SK-N-SH (cell line): ENCODE measurements around the gene MRPL32. TPM values are rescaled to one million over a fixed set of nuclear protein-coding genes. Genes with fewer than 3 reads are reported as not detected.

Source experiments
- CTCF ChIA-PET: fragments of 300-600, 350-600 bp; formaldehyde crosslinking; extraction: SDS; loops from one replicate; lab custom pipeline; 2021; lab: Yijun Ruan, JAX
- POLR2A ChIA-PET: fragments of 350-600 bp; sonication (Branson Sonifier 250); formaldehyde crosslinking; extraction: SDS; loops from one replicate; lab custom pipeline; 2020; ENCODE audit warnings: antibody characterized with exemption, inconsistent platforms; lab: Yijun Ruan, JAX
- DNase-seq: peaks from one replicate; pipeline ENCODE4 v3.0.0; 2012
- H2AFZ ChIP-seq: fragments of 200-600 bp; sonication (generic); 2 replicates; pipeline ENCODE4 v1.8.1; 2016; ENCODE audit warnings: antibody characterized with exemption, mild to moderate bottlenecking, low read depth
- H3F3A ChIP-seq: fragments of 200-600 bp; sonication (generic); replicated peaks from 2 replicates; pipeline ENCODE3; 2016; ENCODE audit warnings: antibody characterized with exemption, mild to moderate bottlenecking; ENCODE audit not compliant: insufficient read depth
- H3K27ac ChIP-seq, 2 experiments: fragments of 200-500 bp in 1 of 2; fragments of 200-600 bp in 1 of 2; sonication (Bioruptor generic) in 1 of 2; sonication (generic), shearing (Covaris generic) in 1 of 2; 2 replicates each; pipeline versions ENCODE4 v1.5.1 to v1.6.1; 2014 to 2016; ENCODE audit warnings: low read depth in 2 of 2, inconsistent platforms in 1 of 2, low read length in 1 of 2, mild to moderate bottlenecking in 1 of 2, mixed read lengths in 1 of 2
- H3K27me3 ChIP-seq: fragments of 200-600 bp; sonication (generic), shearing (Covaris generic); 2 replicates; pipeline ENCODE4 v1.6.1; 2016; ENCODE audit warnings: mixed run types; ENCODE audit not compliant: insufficient read depth
- H3K36me3 ChIP-seq, 2 experiments: fragments of 200-500 bp in 1 of 2; fragments of 200-600 bp in 1 of 2; sonication (Bioruptor generic) in 1 of 2; sonication (generic) in 1 of 2; replicated peaks in 1 of 2; 2 replicates each; pipeline versions ENCODE3 to v1.5.1; 2014 to 2016; ENCODE audit warnings: low read length in 1 of 2, mild to moderate bottlenecking in 1 of 2; ENCODE audit not compliant: insufficient read depth in 2 of 2, control insufficient read depth in 1 of 2
- H3K4me1 ChIP-seq, 2 experiments: fragments of 200-500 bp in 1 of 2; fragments of 200-600 bp in 1 of 2; sonication (Bioruptor generic) in 1 of 2; sonication (generic), shearing (Covaris generic) in 1 of 2; 2 replicates each; pipeline versions ENCODE4 v1.5.1 to v1.6.1; 2014 to 2016; ENCODE audit warnings: low read depth in 1 of 2, low read length in 1 of 2, mixed run types in 1 of 2; ENCODE audit not compliant: insufficient read depth in 2 of 2, control insufficient read depth in 1 of 2
- H3K4me2 ChIP-seq: fragments of 200-600 bp; sonication (generic), shearing (Covaris generic); 2 replicates; pipeline ENCODE4 v1.6.1; 2017; ENCODE audit warnings: mixed run types
- H3K4me3 ChIP-seq, 2 experiments: fragments of 200-500 bp in 1 of 2; fragments of 200-600 bp in 1 of 2; sonication (Bioruptor generic) in 1 of 2; sonication (generic), shearing (Covaris generic) in 1 of 2; 2 replicates each; pipeline versions ENCODE4 v1.5.1 to v1.8.1; 2014 to 2016; ENCODE audit warnings: low read depth in 2 of 2, inconsistent platforms in 1 of 2, low read length in 1 of 2, mild to moderate bottlenecking in 1 of 2, mixed read lengths in 1 of 2, moderate library complexity in 1 of 2
- H3K79me2 ChIP-seq: fragments of 200-600 bp; sonication (generic); 2 replicates; pipeline ENCODE4 v1.8.1; 2017; ENCODE audit warnings: mild to moderate bottlenecking; ENCODE audit not compliant: insufficient read depth
- H3K9ac ChIP-seq: fragments of 200-600 bp; sonication (generic); 2 replicates; pipeline ENCODE4 v1.6.1; 2017; ENCODE audit warnings: mixed run types
- H3K9me2 ChIP-seq: fragments of 200-600 bp; sonication (generic); 2 replicates; pipeline ENCODE4 v1.6.1; 2017; ENCODE audit warnings: mixed run types
- H3K9me3 ChIP-seq: fragments of 200-600 bp; sonication (generic); 2 replicates; pipeline ENCODE4 v1.6.1; 2017; ENCODE audit warnings: mixed run types, mild to moderate bottlenecking, moderate library complexity
- H4K20me1 ChIP-seq: fragments of 200-600 bp; sonication (generic); 2 replicates; pipeline ENCODE4 v1.6.1; 2017; ENCODE audit warnings: mild to moderate bottlenecking, mixed run types; ENCODE audit not compliant: insufficient read depth
- ELF1 ChIP-seq: IDR thresholded peaks from 2 replicates; pipeline ENCODE4 v1.4.0; 2012
- JUND ChIP-seq: IDR thresholded peaks from 2 replicates; pipeline ENCODE4 v1.4.0; 2012
- MEF2A ChIP-seq: IDR thresholded peaks from 2 replicates; pipeline ENCODE4 v1.4.0; 2012; ENCODE audit warnings: low read depth, borderline replicate concordance
- MXI1 ChIP-seq: IDR thresholded peaks from 2 replicates; pipeline ENCODE4 v1.6.1; 2012; ENCODE audit warnings: mild to moderate bottlenecking, low read depth, low read length, improper control_type of control experiment
- NFIC ChIP-seq: IDR thresholded peaks from 2 replicates; pipeline ENCODE4 v1.4.0; 2012; ENCODE audit warnings: borderline replicate concordance
- WGBS: methylation state at CpG from one replicate; pipeline ENCODE4 v1.1.6; 2017; ENCODE audit warnings: low lambda C conversion rate; 5-methylcytosine and 5-hydroxymethylcytosine counted together
- polyA plus RNA-seq, 3 experiments: library from polyadenylated mRNA; depleted of rRNA; stranded (reverse); fragments of >200 nt; gene quantifications; 2 replicates each; pipeline ENCODE4 v1.2.3, GENCODE V29; 2012
- TF ChIP-seq, protein P1 (sequence below): IDR thresholded peaks from 2 replicates; pipeline ENCODE4 v1.4.0; 2012; ENCODE audit warnings: low read depth, borderline replicate concordance
- TF ChIP-seq, protein P2 (sequence below): IDR thresholded peaks from 2 replicates; pipeline ENCODE4 v1.4.0; 2012; ENCODE audit warnings: low read depth
- TF ChIP-seq, protein P3 (sequence below): IDR thresholded peaks from 2 replicates; pipeline ENCODE4; 2012

The MRPL32 gene
- polyA plus RNA-seq, 1 of the 3 experiments (the other 2 are of a cell fraction) = 73.1 TPM

DNA sequence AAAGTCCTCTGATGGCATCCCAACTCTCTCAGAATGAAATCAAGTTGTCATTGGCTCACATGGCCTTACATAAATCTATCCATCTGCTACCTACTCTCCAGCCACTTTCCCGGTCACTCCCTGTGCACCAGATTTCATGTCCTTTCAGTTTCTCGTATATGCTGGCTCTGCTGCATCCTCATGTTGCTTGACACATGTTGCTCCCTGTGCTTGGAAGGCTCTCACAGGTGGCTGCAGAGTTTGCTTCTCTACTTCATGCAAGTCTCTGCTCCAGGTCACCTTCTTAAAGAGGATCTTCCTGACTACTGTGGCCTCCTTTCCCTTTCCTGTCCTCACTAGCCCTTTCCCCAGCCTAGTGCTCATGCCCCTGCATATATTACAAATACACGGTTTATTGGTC is 48.3 kb downstream of the MRPL32 start:
- Histone ChIP-seq H3K27ac (no peak overlapping the region), H3K9ac (no peak overlapping the region), H3K36me3 (no peaks in the 10 kb centered on the region), H3K9me2 (no peaks in the 10 kb centered on the region), H3K4me1 (no peaks in the 10 kb centered on the region), H3K4me2 (no peak overlapping the region), H2AFZ (no peak overlapping the region), H3K27me3 (no peaks in the 10 kb centered on the region), H3K9me3 (no peaks in the 10 kb centered on the region), H3K79me2 (no peaks in the 10 kb centered on the region), H4K20me1 (no peaks in the 10 kb centered on the region), H3F3A (no peaks in the 10 kb centered on the region), H3K4me3 (no peak overlapping the region)
- WGBS = 34% methylated on average over 3 of the region's 3 CpGs
- ChIA-PET POLR2A (no interaction called here), CTCF (no interaction called here)
- no peak for TF ChIP-seq MEF2A
- no peak for TF ChIP-seq MXI1
- TF ChIP-seq, protein P1, sequence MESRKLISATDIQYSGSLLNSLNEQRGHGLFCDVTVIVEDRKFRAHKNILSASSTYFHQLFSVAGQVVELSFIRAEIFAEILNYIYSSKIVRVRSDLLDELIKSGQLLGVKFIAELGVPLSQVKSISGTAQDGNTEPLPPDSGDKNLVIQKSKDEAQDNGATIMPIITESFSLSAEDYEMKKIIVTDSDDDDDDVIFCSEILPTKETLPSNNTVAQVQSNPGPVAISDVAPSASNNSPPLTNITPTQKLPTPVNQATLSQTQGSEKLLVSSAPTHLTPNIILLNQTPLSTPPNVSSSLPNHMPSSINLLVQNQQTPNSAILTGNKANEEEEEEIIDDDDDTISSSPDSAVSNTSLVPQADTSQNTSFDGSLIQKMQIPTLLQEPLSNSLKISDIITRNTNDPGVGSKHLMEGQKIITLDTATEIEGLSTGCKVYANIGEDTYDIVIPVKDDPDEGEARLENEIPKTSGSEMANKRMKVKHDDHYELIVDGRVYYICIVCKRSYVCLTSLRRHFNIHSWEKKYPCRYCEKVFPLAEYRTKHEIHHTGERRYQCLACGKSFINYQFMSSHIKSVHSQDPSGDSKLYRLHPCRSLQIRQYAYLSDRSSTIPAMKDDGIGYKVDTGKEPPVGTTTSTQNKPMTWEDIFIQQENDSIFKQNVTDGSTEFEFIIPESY = no peak
- TF ChIP-seq, protein P2, sequence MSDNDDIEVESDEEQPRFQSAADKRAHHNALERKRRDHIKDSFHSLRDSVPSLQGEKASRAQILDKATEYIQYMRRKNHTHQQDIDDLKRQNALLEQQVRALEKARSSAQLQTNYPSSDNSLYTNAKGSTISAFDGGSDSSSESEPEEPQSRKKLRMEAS = no peak
- TF ChIP-seq JUND = no peak
- TF ChIP-seq, protein P3, sequence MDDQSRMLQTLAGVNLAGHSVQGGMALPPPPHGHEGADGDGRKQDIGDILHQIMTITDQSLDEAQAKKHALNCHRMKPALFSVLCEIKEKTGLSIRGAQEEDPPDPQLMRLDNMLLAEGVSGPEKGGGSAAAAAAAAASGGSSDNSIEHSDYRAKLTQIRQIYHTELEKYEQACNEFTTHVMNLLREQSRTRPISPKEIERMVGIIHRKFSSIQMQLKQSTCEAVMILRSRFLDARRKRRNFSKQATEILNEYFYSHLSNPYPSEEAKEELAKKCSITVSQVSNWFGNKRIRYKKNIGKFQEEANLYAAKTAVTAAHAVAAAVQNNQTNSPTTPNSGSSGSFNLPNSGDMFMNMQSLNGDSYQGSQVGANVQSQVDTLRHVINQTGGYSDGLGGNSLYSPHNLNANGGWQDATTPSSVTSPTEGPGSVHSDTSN = no peak
- no peak for DNase-seq

DNA sequence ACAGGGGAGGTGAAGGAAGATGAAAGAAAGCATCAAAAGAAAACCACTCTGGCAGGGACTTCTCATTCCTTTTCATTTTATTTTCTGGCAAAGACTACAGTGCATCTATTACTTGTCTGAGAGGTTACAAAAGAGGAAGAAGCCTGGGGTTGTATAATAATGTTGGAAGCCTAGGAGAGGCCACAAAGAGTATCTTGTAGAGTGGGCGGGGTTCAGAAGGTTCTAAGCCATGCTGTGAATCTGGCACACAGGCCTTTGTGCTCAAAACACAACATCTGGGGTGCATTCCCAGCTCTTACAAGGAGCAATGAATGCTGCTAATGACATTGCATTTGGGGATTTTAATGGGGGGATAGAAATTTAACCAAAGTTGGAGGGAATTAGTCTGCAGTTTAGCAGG is 49.4 kb downstream of the MRPL32 start:
- DNase-seq = no peak
- CTCF ChIA-PET = no interaction called here
- H4K20me1 ChIP-seq = no peaks in the 10 kb centered on the region
- WGBS = 13% methylated on average over 1 of the region's 1 CpG
- H3K27ac ChIP-seq = no peak overlapping the region
- POLR2A ChIA-PET = no interaction called here
- no peaks in the 10 kb centered on the region for H3K4me1 ChIP-seq
- H2AFZ ChIP-seq = no peak overlapping the region
- H3K4me2 ChIP-seq = no peak overlapping the region
- H3K27me3 ChIP-seq = no peaks in the 10 kb centered on the region
- no peaks in the 10 kb centered on the region for H3F3A ChIP-seq
- TF ChIP-seq NFIC = no peak
- TF ChIP-seq, protein P2 = no peak
- no peak for TF ChIP-seq ELF1
- no peaks in the 10 kb centered on the region for H3K36me3 ChIP-seq
- H3K9ac ChIP-seq = no peak overlapping the region
- no peaks in the 10 kb centered on the region for H3K9me2 ChIP-seq
- H3K4me3 ChIP-seq = no peak overlapping the region
- no peaks in the 10 kb centered on the region for H3K9me3 ChIP-seq
- no peaks in the 10 kb centered on the region for H3K79me2 ChIP-seq
